ENCODE results near the gene NEIL3.

DNA sequence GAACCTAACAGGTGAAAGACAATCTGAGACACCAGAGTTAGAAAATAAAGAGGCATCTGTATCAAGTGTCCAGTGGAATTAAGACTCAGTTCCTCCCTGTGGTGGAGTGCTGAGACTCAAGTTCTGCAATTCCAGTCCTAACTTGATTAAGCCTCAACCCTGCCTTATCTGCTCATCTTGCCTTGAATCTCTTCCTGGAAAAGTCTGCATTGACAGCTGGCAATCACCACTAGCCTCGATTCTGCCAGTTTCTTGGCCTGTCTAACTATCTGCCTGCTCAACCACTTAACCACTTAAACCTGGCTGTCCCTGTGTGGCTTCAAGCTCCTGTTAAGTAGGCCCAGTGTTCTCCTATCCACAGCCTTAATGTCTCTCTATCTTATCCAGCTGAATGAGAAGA lies 22.4 kb upstream of the NEIL3 start:
- TF ChIP-seq, protein P1, sequence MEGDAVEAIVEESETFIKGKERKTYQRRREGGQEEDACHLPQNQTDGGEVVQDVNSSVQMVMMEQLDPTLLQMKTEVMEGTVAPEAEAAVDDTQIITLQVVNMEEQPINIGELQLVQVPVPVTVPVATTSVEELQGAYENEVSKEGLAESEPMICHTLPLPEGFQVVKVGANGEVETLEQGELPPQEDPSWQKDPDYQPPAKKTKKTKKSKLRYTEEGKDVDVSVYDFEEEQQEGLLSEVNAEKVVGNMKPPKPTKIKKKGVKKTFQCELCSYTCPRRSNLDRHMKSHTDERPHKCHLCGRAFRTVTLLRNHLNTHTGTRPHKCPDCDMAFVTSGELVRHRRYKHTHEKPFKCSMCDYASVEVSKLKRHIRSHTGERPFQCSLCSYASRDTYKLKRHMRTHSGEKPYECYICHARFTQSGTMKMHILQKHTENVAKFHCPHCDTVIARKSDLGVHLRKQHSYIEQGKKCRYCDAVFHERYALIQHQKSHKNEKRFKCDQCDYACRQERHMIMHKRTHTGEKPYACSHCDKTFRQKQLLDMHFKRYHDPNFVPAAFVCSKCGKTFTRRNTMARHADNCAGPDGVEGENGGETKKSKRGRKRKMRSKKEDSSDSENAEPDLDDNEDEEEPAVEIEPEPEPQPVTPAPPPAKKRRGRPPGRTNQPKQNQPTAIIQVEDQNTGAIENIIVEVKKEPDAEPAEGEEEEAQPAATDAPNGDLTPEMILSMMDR (IDR thresholded peaks at IDR 0.05 in 8 of 11, conservative IDR thresholded peaks at IDR 0.05 in 3 of 11) = no peak
- no peak for TF ChIP-seq POLR2A (IDR thresholded peaks at IDR 0.05)
